Measurements from ENCODE around the gene SET.
A peak's percentile ranks its signal among the peaks of the same experiment; 100 is the strongest.

SET gene

DNA sequence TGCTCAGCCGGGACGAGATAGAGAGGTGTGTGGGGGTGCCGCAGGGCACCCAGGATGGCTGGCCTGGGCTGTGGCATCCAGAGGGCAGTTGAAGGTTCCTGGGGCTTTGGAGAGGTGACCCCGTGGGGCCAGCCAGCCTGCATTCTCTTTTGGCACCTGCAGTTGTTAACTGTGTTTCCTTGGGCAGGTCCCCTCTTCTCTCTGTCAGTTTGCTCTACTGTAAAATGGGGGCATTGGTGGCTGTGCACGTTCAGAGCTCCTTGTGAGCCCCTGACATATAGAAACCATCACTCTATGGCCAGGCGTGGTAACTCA lies 26.4 kb downstream of the SET start:
- ChIA-PET CTCF (no interaction called here), POLR2A (no interaction called here)
- no peak for TF ChIP-seq FOXK2 (IDR thresholded peaks at IDR 0.05)
- TF ChIP-seq L3MBTL2 (conservative IDR thresholded peaks at IDR 0.05) = no peak
- no peak for TF ChIP-seq FOXA1 (IDR thresholded peaks at IDR 0.05)
- no peak for TF ChIP-seq NFRKB (IDR thresholded peaks at IDR 0.05)
- TF ChIP-seq FOXM1 (IDR thresholded peaks at IDR 0.05; ENCODE audit: borderline replicate concordance) = no peak
- no peak for TF ChIP-seq TARDBP (IDR thresholded peaks at IDR 0.05)
- TF ChIP-seq ARNT (IDR thresholded peaks at IDR 0.05) = no peak
- TF ChIP-seq SUZ12 (IDR thresholded peaks at IDR 0.05) = no peak
- no peak for TF ChIP-seq HDGF (IDR thresholded peaks at IDR 0.05; ENCODE audit: borderline replicate concordance)
- TF ChIP-seq LEF1 (IDR thresholded peaks at IDR 0.05; ENCODE audit: borderline replicate concordance) = no peak
- no peak for TF ChIP-seq SP1 (IDR thresholded peaks at IDR 0.05)
- TF ChIP-seq, protein P1, sequence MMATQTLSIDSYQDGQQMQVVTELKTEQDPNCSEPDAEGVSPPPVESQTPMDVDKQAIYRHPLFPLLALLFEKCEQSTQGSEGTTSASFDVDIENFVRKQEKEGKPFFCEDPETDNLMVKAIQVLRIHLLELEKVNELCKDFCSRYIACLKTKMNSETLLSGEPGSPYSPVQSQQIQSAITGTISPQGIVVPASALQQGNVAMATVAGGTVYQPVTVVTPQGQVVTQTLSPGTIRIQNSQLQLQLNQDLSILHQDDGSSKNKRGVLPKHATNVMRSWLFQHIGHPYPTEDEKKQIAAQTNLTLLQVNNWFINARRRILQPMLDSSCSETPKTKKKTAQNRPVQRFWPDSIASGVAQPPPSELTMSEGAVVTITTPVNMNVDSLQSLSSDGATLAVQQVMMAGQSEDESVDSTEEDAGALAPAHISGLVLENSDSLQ (IDR thresholded peaks at IDR 0.05) = no peak
- no peak for TF ChIP-seq BHLHE40 (IDR thresholded peaks at IDR 0.05; ENCODE audit: borderline replicate concordance)
- no peak for TF ChIP-seq ZNF384 (IDR thresholded peaks at IDR 0.05)
- TF ChIP-seq ELF4 (IDR thresholded peaks at IDR 0.05) = no peak
- no peak for DNase-seq (ENCODE audit: extremely low spot score)

DNA sequence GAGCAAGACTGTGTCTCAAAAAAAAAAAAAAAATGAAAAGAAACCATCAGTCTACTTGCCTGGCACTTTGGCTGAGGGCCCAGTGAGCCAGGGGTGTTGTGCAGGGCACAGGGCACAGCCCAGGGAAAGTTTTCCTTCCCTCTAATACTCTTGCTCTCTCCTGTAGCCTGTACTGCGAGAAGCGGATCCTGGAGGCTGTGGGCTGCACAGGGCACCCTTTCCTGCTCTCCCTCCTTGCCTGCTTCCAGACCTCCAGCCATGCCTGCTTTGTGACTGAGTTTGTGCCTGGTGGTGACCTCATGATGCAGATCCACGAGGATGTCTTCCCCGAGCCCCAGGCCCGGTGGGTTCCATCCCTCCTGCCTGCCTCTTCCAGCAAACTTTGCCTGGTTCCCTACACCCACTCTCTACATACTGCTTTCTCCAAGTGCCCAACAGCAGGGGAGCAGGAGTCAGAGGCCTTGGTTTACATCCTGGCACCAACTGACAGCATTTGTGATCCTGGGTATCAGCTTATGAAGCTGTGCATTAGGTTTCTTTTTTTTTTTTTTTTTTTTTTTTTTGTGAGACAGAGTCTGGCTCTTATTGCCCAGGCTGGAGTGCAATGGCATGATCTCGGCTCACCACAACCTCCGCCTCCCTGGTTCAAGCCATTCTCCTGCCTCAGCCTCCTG lies 27.7 kb downstream of the SET start:
- no peak for DNase-seq (ENCODE audit: extremely low spot score)
- TF ChIP-seq FOXM1 (IDR thresholded peaks at IDR 0.05; ENCODE audit: borderline replicate concordance) (no peak), ZNF384 (IDR thresholded peaks at IDR 0.05) (peak; percentile 56), FOXA1 (IDR thresholded peaks at IDR 0.05) (no peak), ARNT (IDR thresholded peaks at IDR 0.05) (no peak)
- ChIA-PET POLR2A (no interaction called here), CTCF (no interaction called here)

DNA sequence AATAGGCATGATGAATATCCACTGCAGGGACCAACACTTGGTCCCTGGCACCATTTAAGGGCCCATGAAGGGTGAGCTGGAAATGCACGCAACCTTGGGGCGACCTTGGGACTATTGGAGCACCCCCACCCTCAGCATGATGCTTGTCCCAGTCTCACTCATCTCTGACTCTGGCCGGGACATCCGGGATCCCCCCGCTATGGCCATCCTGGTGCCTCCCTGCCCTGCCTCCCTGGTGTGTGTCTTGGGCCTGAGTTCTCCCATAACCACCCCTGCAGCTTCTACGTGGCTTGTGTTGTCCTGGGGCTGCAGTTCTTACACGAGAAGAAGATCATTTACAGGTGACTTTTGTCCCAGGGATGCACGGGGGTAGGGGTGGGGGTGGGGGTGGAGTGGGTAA lies 29.0 kb downstream of the SET start:
- no peak for TF ChIP-seq SP1 (IDR thresholded peaks at IDR 0.05)
- TF ChIP-seq ZNF384 (IDR thresholded peaks at IDR 0.05) = no peak
- TF ChIP-seq ELF4 (IDR thresholded peaks at IDR 0.05) = no peak
- no peak for TF ChIP-seq FOXA1 (IDR thresholded peaks at IDR 0.05)
- TF ChIP-seq LEF1 (IDR thresholded peaks at IDR 0.05; ENCODE audit: borderline replicate concordance) = no peak
- no peak for TF ChIP-seq HDGF (IDR thresholded peaks at IDR 0.05; ENCODE audit: borderline replicate concordance)
- no peak for TF ChIP-seq CTBP1 (IDR thresholded peaks at IDR 0.05; ENCODE audit: borderline replicate concordance)
- TF ChIP-seq ARNT (IDR thresholded peaks at IDR 0.05) = no peak
- TF ChIP-seq TARDBP (IDR thresholded peaks at IDR 0.05) = no peak
- TF ChIP-seq SUZ12 (IDR thresholded peaks at IDR 0.05) = no peak
- no peak for TF ChIP-seq NFRKB (IDR thresholded peaks at IDR 0.05)
- POLR2A ChIA-PET = no interaction called here
- CTCF ChIA-PET = interaction anchor here (0.7 kb wide), 1 partner anchor 15 kb away, joined by 4 read pairs; no protein-coding TSS in a partner anchor
- DNase-seq (ENCODE audit: extremely low spot score) = no peak

DNA sequence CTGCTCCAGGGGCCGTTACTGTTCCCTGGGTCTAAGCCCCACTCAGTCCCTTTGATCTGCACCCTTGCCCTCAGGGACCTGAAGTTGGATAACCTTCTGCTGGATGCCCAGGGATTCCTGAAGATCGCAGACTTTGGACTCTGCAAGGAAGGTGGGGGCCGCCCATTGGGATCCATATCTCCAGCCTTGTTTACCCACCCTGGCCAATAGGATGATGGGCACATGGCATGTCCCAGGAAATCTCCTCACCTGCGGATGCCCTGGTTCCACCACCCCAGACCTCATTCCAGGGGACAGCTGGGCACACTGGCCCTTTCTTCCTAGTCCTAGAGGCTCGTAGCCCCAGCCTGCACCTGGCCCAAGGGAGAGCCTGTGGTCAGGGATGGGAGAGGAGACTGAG lies 29.5 kb downstream of the SET start:
- ChIA-PET CTCF (no interaction called here), POLR2A (no interaction called here)
- DNase-seq (ENCODE audit: extremely low spot score) = no peak
- TF ChIP-seq L3MBTL2 (conservative IDR thresholded peaks at IDR 0.05) = no peak
- no peak for TF ChIP-seq ARNT (IDR thresholded peaks at IDR 0.05)
- no peak for TF ChIP-seq NFRKB (IDR thresholded peaks at IDR 0.05)
- no peak for TF ChIP-seq SP1 (IDR thresholded peaks at IDR 0.05)
- TF ChIP-seq SUZ12 (IDR thresholded peaks at IDR 0.05) = no peak
- no peak for TF ChIP-seq ZNF384 (IDR thresholded peaks at IDR 0.05)
- TF ChIP-seq HDGF (IDR thresholded peaks at IDR 0.05; ENCODE audit: borderline replicate concordance) = no peak
- TF ChIP-seq FOXA1 (IDR thresholded peaks at IDR 0.05) = no peak
- TF ChIP-seq FOXK2 (IDR thresholded peaks at IDR 0.05) = no peak

DNA sequence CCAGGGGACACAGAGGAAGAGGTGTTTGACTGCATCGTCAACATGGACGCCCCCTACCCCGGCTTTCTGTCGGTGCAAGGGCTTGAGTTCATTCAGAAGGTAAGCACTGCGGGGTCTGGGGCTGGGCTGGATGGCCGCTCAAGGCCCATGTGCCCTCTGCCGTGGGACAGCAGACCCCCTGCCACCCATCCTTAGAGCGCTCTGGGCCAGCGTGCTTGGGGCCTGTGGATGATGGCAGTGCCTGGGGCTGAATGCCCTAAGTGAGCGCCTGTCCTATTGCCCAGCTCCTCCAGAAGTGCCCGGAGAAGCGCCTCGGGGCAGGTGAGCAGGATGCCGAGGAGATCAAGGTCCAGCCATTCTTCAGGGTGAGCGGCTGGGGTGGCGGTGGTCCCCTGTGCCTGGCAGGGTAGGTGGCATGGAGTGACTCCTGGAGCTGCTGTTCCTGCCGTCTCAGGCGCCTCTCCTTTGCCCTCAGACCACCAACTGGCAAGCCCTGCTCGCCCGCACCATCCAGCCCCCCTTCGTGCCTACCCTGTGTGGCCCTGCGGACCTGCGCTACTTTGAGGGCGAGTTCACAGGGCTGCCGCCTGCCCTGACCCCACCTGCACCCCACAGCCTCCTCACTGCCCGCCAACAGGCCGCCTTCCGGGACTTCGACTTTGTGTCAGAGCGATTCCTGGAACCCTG lies 31.0 kb downstream of the SET start:
- DNase-seq (ENCODE audit: extremely low spot score) = no peak
- TF ChIP-seq BHLHE40 (IDR thresholded peaks at IDR 0.05; ENCODE audit: borderline replicate concordance) (no peak), ZNF384 (IDR thresholded peaks at IDR 0.05) (no peak), FOXA1 (IDR thresholded peaks at IDR 0.05) (no peak), FOXK2 (IDR thresholded peaks at IDR 0.05) (no peak), ARNT (IDR thresholded peaks at IDR 0.05) (no peak), SP1 (IDR thresholded peaks at IDR 0.05) (no peak), CTBP1 (IDR thresholded peaks at IDR 0.05; ENCODE audit: borderline replicate concordance) (no peak), LEF1 (IDR thresholded peaks at IDR 0.05; ENCODE audit: borderline replicate concordance) (no peak), ELF4 (IDR thresholded peaks at IDR 0.05) (no peak), TARDBP (IDR thresholded peaks at IDR 0.05) (no peak), HDGF (IDR thresholded peaks at IDR 0.05; ENCODE audit: borderline replicate concordance) (no peak), SUZ12 (IDR thresholded peaks at IDR 0.05) (no peak), L3MBTL2 (conservative IDR thresholded peaks at IDR 0.05) (no peak), NFRKB (IDR thresholded peaks at IDR 0.05) (no peak)
- TF ChIP-seq, protein P1 (IDR thresholded peaks at IDR 0.05) = no peak
- ChIA-PET CTCF (no interaction called here), POLR2A (no interaction called here)

DNA sequence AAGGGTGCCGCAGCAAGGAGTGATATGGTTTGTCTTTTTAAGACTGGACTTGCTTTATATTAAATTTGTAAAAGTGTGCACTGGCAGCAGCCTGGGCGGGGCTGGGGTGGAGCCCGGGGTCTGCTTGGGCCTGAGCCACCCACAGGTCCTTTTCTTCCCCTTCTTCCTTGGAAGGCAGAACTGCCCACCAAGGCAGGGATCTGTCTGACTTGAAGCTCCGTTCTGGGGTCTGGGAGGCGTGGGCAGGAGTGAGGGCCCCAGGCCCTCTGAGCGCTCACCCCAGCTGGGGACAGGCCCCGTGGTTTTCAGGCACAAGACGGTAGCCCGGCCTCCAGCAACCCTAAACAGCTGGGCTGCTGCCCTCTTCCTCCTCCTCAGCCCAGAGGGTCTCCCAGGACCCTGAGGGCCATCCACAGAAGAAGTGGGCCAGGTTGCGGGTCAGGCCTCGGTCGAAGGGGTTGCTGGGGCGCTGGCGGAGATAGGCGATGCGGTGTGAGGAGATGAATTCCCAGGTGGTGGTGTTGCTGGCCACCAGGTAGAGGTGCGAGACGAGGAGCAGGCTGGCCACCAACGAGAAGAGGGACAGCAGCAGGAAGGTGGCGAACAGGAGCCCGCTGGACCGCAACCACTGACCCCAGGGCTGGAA lies 31.9 kb downstream of the SET start:
- ChIA-PET CTCF (no interaction called here), POLR2A (interaction anchor here (1.5 kb wide), 1 partner anchor 17 kb away, joined by 3 read pairs; no protein-coding TSS in a partner anchor)
- no peak for TF ChIP-seq L3MBTL2 (conservative IDR thresholded peaks at IDR 0.05)
- no peak for TF ChIP-seq HDGF (IDR thresholded peaks at IDR 0.05; ENCODE audit: borderline replicate concordance)
- TF ChIP-seq LEF1 (IDR thresholded peaks at IDR 0.05; ENCODE audit: borderline replicate concordance) = no peak
- no peak for TF ChIP-seq NFRKB (IDR thresholded peaks at IDR 0.05)
- TF ChIP-seq FOXM1 (IDR thresholded peaks at IDR 0.05; ENCODE audit: borderline replicate concordance) = no peak
- TF ChIP-seq SP1 (IDR thresholded peaks at IDR 0.05) = no peak
- TF ChIP-seq ELF4 (IDR thresholded peaks at IDR 0.05) = no peak
- TF ChIP-seq SUZ12 (IDR thresholded peaks at IDR 0.05) = no peak
- no peak for TF ChIP-seq TARDBP (IDR thresholded peaks at IDR 0.05)
- no peak for TF ChIP-seq FOXA1 (IDR thresholded peaks at IDR 0.05)
- TF ChIP-seq, protein P1 (IDR thresholded peaks at IDR 0.05) = no peak
- no peak for TF ChIP-seq FOXK2 (IDR thresholded peaks at IDR 0.05)
- no peak for TF ChIP-seq BHLHE40 (IDR thresholded peaks at IDR 0.05; ENCODE audit: borderline replicate concordance)
- no peak for TF ChIP-seq ZNF384 (IDR thresholded peaks at IDR 0.05)
- TF ChIP-seq ARNT (IDR thresholded peaks at IDR 0.05) = no peak
- TF ChIP-seq CTBP1 (IDR thresholded peaks at IDR 0.05; ENCODE audit: borderline replicate concordance) = no peak
- DNase-seq (ENCODE audit: extremely low spot score) = no peak

All from HEK293T (cell line).